Activated naive CD4-positive, alpha-beta T cell treated with anti-CD3 and anti-CD28 coated beads, Interleukin-2, amount 10 ng/mL, durations not matched to agents 7 days and 5 days (primary cell): ENCODE measurements around the gene GALNT2.

Experiments
- CTCF ChIA-PET: fragments of 350-600 bp; sonication (Branson Sonifier 250); formaldehyde crosslinking; loops from one replicate; lab custom pipeline; 2021; ENCODE audit warnings: antibody characterized with exemption; lab: Charles Lee
- DNase-seq: peaks from one replicate; pipeline ENCODE4 v3.0.0-alpha.2; 2020
- H3K27ac Mint-ChIP-seq: one replicate; pipeline ENCODE4 v1.8.0; 2021; ENCODE audit warnings: mild to moderate bottlenecking, moderate library complexity, mixed read lengths
- H3K27me3 Mint-ChIP-seq: one replicate; pipeline ENCODE4 v1.8.0; 2021; ENCODE audit warnings: mild to moderate bottlenecking, mixed read lengths
- H3K36me3 Mint-ChIP-seq: one replicate; pipeline ENCODE4 v1.8.0; 2021; ENCODE audit warnings: mixed read lengths
- H3K4me1 Mint-ChIP-seq: one replicate; pipeline ENCODE4 v1.8.0; 2021; ENCODE audit warnings: mixed read lengths
- H3K4me3 Mint-ChIP-seq: one replicate; pipeline ENCODE4 v1.8.0; 2021; ENCODE audit warnings: mild to moderate bottlenecking, moderate library complexity, mixed read lengths
- H3K9me3 Mint-ChIP-seq: one replicate; pipeline ENCODE4 v1.8.0; 2021; ENCODE audit warnings: mixed read lengths

Gene GALNT2

GRCh38 chr1:230043081-230043480 lies 24.0 kb upstream of the GALNT2 start:
- H3K4me1 Mint-ChIP-seq: no peaks in the 10 kb centered on the region
- H3K36me3 Mint-ChIP-seq: no peaks in the 10 kb centered on the region
- no peak overlapping the region for H3K27ac Mint-ChIP-seq
- CTCF ChIA-PET: no interaction called here
- H3K4me3 Mint-ChIP-seq: no peak overlapping the region
- no peaks in the 10 kb centered on the region for H3K9me3 Mint-ChIP-seq
- DNase-seq: no peak
- H3K27me3 Mint-ChIP-seq: peaks cover 17% of the 10 kb centered on the region

- H3K4me3 Mint-ChIP-seq: no peak overlapping the region
- H3K27me3 Mint-ChIP-seq: peaks cover 12% of the 10 kb centered on the region
- CTCF ChIA-PET: no interaction called here
- H3K27ac Mint-ChIP-seq: no peak overlapping the region
- H3K9me3 Mint-ChIP-seq: no peaks in the 10 kb centered on the region
- no peak for DNase-seq
- H3K36me3 Mint-ChIP-seq: no peaks in the 10 kb centered on the region
- H3K4me1 Mint-ChIP-seq: no peaks in the 10 kb centered on the region
These were observed 22.3 kb upstream of the GALNT2 start for GRCh38 chr1:230044729-230045128.

GRCh38 chr1:230047114-230047865 lies 19.7 kb upstream of the GALNT2 start:
- no peak overlapping the region for H3K27ac Mint-ChIP-seq
- peaks cover 5% of the 10 kb centered on the region for H3K4me1 Mint-ChIP-seq
- CTCF ChIA-PET: no interaction called here
- DNase-seq: no peak
- peaks cover 12% of the 10 kb centered on the region for H3K27me3 Mint-ChIP-seq
- no peaks in the 10 kb centered on the region for H3K36me3 Mint-ChIP-seq
- H3K4me3 Mint-ChIP-seq: no peak overlapping the region
- no peaks in the 10 kb centered on the region for H3K9me3 Mint-ChIP-seq

- Mint-ChIP-seq H3K4me1 (peaks cover 5% of the 10 kb centered on the region), H3K27me3 (peaks cover 7% of the 10 kb centered on the region), H3K27ac (no peak overlapping the region), H3K4me3 (no peak overlapping the region), H3K36me3 (no peaks in the 10 kb centered on the region), H3K9me3 (no peaks in the 10 kb centered on the region)
- no peak for DNase-seq
- CTCF ChIA-PET: no interaction called here
These were observed 18.7 kb upstream of the GALNT2 start for GRCh38 chr1:230048322-230048721.

GRCh38 chr1:230048922-230049321 lies 18.1 kb upstream of the GALNT2 start:
- Mint-ChIP-seq H3K36me3 (no peaks in the 10 kb centered on the region), H3K27ac (no peak overlapping the region), H3K4me1 (peaks cover 5% of the 10 kb centered on the region), H3K4me3 (no peak overlapping the region), H3K27me3 (peaks cover 6% of the 10 kb centered on the region), H3K9me3 (no peaks in the 10 kb centered on the region)
- CTCF ChIA-PET: no interaction called here
- DNase-seq: no peak

GRCh38 chr1:230049731-230050130 lies 17.3 kb upstream of the GALNT2 start:
- no peaks in the 10 kb centered on the region for H3K9me3 Mint-ChIP-seq
- peaks cover 10% of the 10 kb centered on the region for H3K27me3 Mint-ChIP-seq
- CTCF ChIA-PET: no interaction called here
- H3K4me1 Mint-ChIP-seq: peaks cover 5% of the 10 kb centered on the region
- no peak overlapping the region for H3K27ac Mint-ChIP-seq
- no peak for DNase-seq
- no peaks in the 10 kb centered on the region for H3K36me3 Mint-ChIP-seq
- no peak overlapping the region for H3K4me3 Mint-ChIP-seq

- H3K36me3 Mint-ChIP-seq: no peaks in the 10 kb centered on the region
- peaks cover 13% of the 10 kb centered on the region for H3K27me3 Mint-ChIP-seq
- peak overlapping the region; percentile 2 for H3K27ac Mint-ChIP-seq
- peaks cover 5% of the 10 kb centered on the region for H3K4me1 Mint-ChIP-seq
- DNase-seq: no peak
- CTCF ChIA-PET: interaction anchor here (0.6 kb wide), 1 partner anchor 133 kb away, joined by 7 read pairs; no protein-coding TSS in a partner anchor
- H3K4me3 Mint-ChIP-seq: no peak overlapping the region
- H3K9me3 Mint-ChIP-seq: no peaks in the 10 kb centered on the region
These were observed 15.9 kb upstream of the GALNT2 start for GRCh38 chr1:230050973-230051735.

GRCh38 chr1:230052018-230052417 lies 15.0 kb upstream of the GALNT2 start:
- peaks cover 19% of the 10 kb centered on the region for H3K27me3 Mint-ChIP-seq
- no peaks in the 10 kb centered on the region for H3K9me3 Mint-ChIP-seq
- DNase-seq: no peak
- no peak overlapping the region for H3K27ac Mint-ChIP-seq
- CTCF ChIA-PET: interaction anchor here (0.6 kb wide), 1 partner anchor 132 kb away, joined by 7 read pairs; no protein-coding TSS in a partner anchor
- peaks cover 5% of the 10 kb centered on the region for H3K4me1 Mint-ChIP-seq
- H3K4me3 Mint-ChIP-seq: no peak overlapping the region
- H3K36me3 Mint-ChIP-seq: no peaks in the 10 kb centered on the region

GRCh38 chr1:230052665-230053064 lies 14.4 kb upstream of the GALNT2 start:
- Mint-ChIP-seq H3K27me3 (peaks cover 24% of the 10 kb centered on the region), H3K27ac (no peak overlapping the region), H3K9me3 (no peaks in the 10 kb centered on the region), H3K36me3 (no peaks in the 10 kb centered on the region), H3K4me3 (no peak overlapping the region), H3K4me1 (peaks cover 5% of the 10 kb centered on the region)
- no peak for DNase-seq
- CTCF ChIA-PET: no interaction called here

- Mint-ChIP-seq H3K9me3 (no peaks in the 10 kb centered on the region), H3K4me3 (no peak overlapping the region), H3K4me1 (peaks cover 5% of the 10 kb centered on the region), H3K36me3 (no peaks in the 10 kb centered on the region), H3K27ac (no peak overlapping the region), H3K27me3 (peaks cover 26% of the 10 kb centered on the region)
- DNase-seq: no peak
- CTCF ChIA-PET: no interaction called here
These were observed 12.8 kb upstream of the GALNT2 start for GRCh38 chr1:230054092-230054749.

- CTCF ChIA-PET: interaction anchor here (0.7 kb wide), 1 partner anchor 1148 kb away, joined by 3 read pairs; no protein-coding TSS in a partner anchor
- DNase-seq: no peak
- peaks cover under 1% of the 10 kb centered on the region for H3K9me3 Mint-ChIP-seq
- H3K4me1 Mint-ChIP-seq: peaks cover 2% of the 10 kb centered on the region
- no peak overlapping the region for H3K4me3 Mint-ChIP-seq
- H3K36me3 Mint-ChIP-seq: no peaks in the 10 kb centered on the region
- H3K27ac Mint-ChIP-seq: no peak overlapping the region
- H3K27me3 Mint-ChIP-seq: peaks cover 33% of the 10 kb centered on the region
These were observed 10.9 kb upstream of the GALNT2 start for GRCh38 chr1:230056098-230056497.

- Mint-ChIP-seq H3K27ac (no peak overlapping the region), H3K9me3 (peaks cover 1% of the 10 kb centered on the region), H3K27me3 (peaks cover 36% of the 10 kb centered on the region), H3K36me3 (no peaks in the 10 kb centered on the region), H3K4me3 (no peak overlapping the region), H3K4me1 (no peaks in the 10 kb centered on the region)
- CTCF ChIA-PET: no interaction called here
- DNase-seq: no peak
These were observed 9.9 kb upstream of the GALNT2 start for GRCh38 chr1:230057100-230057499.

GRCh38 chr1:230057681-230058565 lies 9.1 kb upstream of the GALNT2 start:
- Mint-ChIP-seq H3K27ac (no peak overlapping the region), H3K27me3 (peaks cover 36% of the 10 kb centered on the region), H3K36me3 (peaks cover 2% of the 10 kb centered on the region), H3K4me1 (no peaks in the 10 kb centered on the region), H3K9me3 (peaks cover 6% of the 10 kb centered on the region), H3K4me3 (no peak overlapping the region)
- CTCF ChIA-PET: interaction anchor here (0.8 kb wide), 1 partner anchor 145 kb away, joined by 3 read pairs; no protein-coding TSS in a partner anchor
- no peak for DNase-seq
